GM19452 (cell line): Measurements from ENCODE around the gene ITGB2.

Experiments
- ATAC-seq: cut with Tn5 transposase; IDR thresholded peaks from one replicate; pipeline ENCODE4 v1.9.1; 2021; ENCODE audit not compliant: unreplicated experiment

The ITGB2 gene

DNA sequence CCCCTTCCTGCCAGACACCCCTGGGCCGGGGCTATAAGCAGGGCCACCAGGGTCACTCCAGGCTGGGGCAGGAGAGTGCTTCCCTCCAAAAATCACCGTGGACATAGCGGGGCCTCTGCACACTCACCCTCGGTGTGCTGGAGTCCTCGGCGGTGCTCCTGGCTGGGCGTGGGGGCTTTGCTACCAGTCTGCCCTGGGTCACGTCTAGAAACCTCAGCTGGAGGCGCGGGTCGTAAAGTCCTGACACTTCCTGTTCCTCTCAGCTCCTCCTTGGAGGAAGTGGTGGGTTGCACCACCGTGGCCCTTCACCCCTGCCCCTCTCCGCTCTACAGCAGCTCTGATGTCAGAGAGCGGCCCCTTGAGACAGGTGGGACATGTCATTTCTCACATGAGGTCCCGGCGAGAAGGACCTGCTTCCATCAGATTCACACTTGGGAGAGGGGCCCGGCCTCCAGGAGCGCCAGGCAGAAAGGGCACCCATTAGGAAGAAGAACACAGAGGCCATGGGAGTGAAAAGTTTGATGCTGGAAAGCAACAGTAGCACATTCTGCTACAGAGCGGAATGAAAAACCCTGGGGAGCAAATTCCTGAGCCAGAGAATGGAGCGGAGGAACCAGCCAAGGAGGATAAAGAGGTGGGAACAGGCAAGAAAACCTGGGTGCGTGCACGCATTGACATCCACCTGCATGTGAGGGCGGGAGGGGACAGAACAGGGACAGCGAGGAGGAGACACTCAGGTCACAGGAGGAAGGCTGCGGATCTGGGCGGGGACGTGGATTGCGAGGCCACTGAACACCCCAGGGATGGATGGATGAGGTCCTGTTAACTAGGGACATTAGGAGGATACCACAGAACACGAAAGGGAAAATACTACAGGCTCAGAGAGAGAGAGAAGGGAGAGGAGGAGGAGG is at the start of gene ITGB2:
Gene ITGB2 (minus strand): TSS at position 206 of the 911 bp plus-strand sequence. CDS start 10,117 bp downstream, outside the sequence.
- no peak for ATAC-seq

DNA sequence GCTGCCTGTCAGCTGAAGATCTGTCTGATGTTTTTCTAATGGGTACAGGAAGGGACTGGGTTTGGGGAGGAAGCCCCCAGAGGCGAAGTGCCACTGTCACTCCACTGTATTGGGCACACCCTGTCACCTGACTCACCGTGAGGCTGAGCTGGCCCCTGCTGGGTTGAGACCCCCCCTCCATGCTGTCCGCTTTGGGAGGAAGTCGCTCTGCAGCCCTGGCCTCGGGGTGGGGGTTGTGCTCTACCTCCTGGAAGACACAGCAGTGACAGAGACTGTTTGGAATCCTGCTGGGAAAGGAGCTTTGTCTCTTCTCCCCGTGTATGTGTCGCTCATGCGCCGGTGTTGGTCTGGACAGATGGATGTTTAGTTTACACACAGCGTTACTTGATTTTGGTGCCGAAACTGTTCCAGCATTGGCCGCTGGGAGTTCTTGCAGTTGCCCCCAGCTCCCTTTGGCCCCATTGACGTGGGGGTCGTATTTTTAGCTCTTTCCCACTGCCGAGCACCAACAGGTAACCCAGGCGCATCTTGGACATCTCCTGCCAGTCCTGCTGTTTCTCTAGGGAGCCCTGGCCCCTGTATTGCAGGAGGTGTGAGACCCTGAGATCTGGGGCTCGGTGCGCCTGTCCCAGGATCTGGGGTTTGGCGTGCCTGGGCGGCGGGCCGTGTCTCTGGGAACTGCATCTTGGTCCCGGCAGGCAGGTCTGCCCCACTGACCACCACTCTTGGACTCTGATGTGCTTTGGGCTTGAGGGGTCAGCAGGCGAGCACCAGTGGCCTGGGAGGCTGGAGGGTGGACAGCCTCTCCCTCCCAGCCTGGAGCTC is 49.4 kb upstream of the ITGB2 start:
- ATAC-seq = no peak

DNA sequence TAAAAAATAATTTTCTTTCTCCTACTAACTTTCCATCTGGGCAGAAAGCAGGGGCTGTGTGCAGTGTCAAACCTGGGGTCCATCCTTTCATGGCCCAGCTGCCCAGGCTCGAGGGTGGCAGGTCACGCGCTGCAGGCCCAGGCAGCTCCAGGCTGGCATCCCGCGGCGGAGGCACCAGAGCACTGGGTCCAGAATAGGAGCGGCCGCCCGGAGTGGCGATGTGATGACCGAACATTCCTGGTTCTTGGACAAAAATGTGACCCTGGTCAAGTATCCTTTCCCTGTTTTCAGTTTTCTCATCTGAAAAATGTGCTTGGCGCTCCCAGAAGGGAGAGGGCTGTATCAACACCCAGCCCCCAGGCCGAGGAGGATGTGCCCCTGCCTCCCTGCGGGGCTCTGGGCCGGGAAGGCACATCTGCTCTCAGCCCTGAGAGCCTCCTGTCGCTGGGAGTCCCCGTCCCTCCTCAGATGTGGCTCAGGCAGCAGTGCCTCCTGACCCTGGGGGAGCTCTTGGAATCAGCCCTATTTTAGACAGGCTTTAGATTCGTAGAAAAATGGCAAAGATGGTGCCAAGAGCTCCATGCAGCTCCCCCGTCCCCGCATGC is 48.5 kb upstream of the ITGB2 start:
- no peak for ATAC-seq

DNA sequence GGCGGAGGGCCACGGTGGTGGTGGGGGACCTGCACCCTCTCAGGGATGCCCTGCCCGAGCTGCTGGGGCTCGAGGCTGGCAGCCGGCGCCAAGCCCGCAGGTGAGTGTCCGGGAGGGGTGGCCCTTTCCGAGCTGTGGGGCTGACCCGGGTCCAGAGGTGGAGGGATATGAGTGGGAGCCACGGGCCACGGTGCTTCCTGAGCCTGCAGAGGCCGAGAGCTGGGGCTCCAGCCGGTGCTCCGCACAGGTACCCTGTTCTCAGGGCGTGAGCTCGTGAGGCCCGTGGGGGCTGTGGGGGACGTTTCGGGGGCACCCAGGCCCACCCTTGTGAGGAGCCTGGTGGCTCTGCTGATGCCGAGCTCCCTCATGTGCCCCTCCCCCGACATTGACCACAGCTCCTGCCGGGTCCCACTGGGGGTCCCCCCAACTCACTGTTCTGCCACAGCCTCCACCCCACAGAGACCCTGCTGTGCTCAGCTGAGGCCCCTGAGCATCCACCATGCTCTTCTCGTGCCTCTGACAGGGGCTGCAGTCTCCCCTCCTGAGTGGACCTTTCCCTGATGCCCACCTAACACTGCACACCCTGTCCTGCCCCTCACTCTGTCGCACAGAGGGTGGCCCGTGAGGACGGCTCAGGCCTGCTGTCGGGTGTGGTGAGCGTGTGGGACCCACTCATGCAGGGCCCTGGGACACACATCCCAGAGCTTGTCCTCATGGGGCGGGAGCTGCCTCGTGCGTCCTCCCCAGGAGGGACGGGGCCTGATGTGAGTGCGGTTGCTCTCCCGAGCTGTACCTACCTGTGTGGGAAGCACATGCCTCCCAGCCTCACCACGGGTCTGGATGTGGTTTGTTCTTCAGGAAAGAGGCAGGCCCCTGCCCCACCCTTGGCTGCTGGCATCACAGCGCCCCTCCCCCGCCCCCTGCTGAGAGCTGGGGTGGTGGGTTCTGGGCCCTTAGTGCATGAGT is 46.7 kb upstream of the ITGB2 start:
- no peak for ATAC-seq

DNA sequence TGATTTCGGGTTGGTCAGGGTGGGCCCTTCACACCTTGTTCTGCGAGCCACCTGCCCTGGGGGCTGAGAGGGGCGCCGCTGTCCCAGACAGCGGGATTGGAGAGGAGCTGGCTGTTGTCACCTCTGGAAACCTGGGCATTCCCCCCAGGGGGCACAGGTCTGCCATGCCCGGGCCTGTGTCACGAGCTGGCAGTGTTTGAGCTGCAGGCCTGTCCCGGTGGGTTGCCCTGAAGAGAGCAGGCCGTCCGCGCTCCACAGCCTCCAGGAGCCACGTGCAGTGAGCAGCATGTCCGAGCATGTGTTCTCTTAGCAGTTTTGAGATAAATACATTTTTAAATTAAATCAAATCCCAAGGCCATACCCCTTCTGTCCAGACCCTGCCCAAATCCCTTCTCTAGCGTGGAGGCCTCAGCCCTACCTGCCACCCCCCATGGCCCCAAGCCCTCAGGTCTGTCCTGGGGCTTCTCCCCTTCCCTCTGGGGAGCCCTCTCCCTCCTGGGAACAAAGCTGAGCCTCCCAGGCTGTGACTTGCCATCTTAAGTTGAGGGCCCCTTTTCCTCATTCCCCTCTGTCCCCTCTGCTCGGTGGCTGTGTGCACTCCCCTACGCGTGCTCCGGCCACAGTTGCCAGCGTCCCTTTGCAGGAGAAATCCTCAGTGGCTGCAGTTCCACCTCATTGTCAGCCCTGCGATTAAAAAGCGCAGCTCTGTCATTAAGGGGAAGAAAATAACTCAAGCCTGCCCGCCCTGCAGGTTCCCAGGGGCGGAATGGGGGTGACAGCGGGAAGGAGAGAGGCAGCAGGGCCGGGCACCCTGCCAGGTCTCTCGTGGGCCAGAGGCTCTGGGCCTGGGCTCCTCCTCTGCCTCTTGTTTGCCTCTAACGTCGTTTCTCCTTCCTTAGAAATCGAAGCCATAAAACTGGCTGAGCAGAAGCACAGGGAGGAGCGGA is 45.7 kb upstream of the ITGB2 start:
- ATAC-seq = no peak

DNA sequence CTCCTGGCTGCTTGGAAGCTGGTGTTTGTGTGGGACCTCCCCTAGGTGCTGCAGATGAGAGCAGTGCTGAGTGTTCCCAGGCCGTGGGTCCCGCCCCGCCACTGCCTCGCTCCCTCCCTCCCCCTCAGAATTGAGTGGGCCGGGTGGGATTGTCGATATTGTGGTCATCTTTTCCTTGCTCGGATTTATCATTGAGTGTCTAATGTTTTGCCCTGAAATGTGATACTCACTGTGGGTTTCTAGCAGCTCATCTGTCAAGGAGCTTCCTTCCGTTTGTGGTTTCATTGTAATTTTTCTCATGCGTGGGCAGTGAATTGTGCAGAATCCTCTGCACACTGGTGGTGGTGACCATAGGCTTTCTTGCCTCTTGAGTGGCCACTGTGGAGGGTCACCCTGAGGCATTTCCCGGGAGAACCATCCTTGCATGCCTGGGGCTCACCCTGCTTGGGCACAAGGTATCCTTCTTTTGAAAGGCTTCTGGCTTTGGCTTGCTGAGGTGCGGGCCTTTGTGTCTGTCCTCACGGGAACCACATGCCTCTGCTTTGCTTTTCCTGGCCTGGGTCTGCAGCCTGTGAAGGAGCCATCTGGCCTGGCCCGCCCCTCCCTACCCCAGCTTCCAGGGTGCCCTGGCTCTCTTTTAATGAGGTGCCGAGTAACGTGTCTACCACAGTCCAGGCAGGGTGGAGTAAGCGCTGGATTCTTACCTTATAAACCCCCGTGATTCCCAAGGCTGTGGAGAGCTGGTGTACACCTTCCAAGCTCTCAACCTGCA is 44.7 kb upstream of the ITGB2 start:
- no peak for ATAC-seq

DNA sequence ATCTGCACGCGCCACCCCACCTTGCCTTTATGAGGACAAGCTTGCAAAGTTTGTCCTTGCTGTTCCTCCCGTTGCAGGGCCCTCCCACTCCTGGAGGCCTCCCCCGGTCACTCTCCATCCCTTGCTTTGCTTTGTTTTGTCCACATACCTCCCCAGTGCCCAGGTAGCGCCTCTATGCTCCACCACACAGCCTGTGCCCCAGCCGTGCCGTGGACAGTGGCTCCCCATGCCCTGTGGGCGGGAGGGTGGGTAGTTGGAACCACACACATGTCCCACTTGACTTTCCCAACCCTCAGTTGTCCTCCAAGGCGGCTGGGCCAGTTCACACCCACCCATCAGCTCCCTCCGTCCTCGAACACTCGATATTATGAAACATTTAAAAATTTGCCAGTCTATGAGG is 43.7 kb upstream of the ITGB2 start:
- no peak for ATAC-seq

DNA sequence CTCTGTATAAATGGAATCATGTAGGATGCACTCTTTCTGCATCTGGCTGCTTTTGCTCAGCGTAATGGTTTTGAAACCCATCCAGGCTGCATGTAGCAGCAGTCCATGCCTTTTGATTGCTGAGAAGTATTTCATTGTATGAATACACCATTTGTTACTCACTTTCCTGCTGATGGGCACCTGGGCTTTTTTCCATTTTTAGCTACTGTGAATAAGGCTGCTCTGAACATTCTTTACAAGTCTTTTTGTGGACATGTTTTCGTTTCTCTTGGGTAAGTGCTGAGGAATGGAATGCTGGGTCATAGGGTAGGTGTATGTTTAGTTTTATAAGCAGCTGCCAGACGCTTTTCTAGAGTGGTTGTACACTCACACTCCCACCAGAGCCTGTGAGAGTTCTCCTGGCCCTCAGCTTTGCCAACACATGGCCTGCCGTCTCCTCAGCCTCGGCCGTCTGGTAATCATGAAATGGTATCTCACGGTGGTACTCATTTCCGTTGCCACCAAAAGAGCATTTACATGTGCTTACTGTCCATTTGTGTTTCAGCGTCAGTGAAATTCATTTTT is 41.8 kb upstream of the ITGB2 start:
- no peak for ATAC-seq

DNA sequence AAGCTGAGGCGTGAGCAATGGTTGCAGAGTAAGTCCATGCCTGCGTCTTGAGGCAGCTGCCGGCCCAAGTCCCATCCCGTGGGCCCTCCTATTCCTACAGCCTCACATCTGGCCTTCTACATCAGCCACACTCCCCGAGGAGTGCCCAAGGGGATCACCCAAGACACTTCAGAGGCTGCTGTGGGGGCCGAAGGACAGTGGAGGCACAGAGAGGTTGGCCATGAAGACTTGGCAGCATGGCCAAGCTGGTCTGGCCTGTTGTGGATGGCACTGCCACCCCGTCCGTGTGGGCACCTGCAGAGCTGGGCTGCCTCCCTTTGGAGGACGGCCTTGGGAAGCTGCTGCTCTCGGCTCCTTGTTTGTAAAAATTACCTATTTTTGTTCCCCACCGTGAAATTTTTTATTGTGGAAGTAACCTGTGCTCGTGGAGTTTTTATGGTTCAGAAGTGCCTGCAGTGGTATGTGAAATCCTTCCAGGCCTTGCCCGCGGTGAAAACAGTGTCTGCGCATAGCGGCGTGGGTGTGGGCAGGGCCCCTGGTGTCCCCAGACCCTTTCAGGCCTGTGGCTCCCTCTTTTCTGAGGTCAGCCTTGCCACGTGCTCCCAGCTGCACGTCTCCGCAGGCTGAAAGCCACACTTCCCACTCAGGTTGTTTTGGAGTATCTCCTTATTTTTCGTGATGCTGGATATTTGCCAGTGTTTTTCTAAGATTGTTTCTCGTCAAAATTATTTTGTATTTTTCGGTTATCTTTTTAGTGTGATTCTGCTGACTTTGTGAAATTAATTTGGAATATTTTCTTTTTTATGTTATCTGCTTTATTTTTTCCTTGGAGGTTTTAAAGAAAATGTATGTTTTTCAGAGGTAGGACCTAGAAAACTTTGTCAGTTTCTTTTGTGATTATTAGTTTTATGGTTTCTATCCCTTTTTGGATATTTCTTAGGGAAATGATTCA is 39.7 kb upstream of the ITGB2 start:
- ATAC-seq = no peak

DNA sequence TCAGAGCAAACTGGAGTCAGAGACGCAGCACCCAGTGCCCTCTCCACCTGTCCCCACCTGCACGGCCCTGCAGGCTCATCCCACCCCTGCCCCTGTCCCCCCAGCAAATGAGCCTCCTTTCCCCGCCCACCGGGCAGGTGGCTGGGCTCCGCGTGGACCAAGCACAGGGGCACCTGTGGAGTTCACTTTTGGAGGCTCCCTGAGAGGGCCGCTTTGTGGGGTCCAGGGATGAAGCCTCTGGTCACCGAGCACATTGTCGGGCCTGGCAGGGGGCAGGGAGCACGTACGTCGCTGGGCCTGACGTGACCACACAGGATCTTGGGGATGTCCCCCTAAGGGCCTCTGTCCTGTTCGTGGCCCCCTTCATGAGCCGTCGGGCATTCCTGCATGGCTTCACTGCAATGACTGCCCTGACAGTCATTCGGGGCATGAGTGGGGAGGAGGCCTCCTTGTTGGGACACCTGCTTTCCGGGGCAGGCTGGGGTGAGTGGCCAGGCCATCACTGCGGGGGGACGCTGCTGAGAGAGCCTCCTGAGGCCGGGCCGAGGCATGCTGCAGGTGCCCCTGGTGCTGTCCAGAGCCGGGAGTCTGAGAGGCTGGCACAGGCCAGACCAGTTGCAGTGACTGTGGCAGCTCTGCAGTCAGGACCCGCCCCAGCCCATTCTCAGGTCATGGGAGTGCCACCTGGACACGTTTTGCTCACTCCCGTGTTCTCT is 38.8 kb upstream of the ITGB2 start:
- no peak for ATAC-seq

DNA sequence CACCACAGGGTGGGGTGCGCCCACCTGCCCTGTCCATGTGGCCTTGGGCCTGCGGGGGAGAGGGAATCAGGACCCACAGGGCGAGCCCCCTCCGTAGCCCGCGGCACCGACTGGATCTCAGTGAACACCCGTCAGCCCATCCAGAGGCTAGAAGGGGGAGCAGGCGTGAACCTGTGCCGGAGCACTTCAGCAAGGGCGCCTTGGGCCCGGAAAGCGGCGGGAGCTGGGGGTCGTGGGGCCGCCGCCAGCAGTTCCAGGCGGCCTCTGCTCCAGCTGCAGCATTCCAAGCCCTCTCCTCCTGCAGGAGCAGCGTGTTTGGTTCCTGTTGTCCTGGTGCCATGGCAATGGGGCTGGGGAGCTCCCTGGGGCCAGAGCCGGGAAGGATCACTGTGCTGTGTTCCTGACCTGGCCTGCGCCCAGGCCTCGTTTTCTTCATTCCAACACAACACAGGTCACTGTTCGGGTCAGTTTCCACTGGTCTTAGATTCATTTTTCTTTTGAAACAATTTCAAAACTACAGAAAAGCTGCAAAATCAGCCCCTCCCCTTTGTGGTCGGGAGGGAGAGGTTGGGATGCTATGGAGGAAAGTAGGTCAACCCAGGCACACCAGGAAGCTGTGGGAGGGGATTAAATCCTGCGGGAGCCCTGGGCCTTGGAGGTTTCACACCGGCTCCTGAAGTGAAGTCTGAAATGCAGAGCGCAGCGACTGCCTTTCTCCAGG is 37.9 kb upstream of the ITGB2 start:
- no peak for ATAC-seq

DNA sequence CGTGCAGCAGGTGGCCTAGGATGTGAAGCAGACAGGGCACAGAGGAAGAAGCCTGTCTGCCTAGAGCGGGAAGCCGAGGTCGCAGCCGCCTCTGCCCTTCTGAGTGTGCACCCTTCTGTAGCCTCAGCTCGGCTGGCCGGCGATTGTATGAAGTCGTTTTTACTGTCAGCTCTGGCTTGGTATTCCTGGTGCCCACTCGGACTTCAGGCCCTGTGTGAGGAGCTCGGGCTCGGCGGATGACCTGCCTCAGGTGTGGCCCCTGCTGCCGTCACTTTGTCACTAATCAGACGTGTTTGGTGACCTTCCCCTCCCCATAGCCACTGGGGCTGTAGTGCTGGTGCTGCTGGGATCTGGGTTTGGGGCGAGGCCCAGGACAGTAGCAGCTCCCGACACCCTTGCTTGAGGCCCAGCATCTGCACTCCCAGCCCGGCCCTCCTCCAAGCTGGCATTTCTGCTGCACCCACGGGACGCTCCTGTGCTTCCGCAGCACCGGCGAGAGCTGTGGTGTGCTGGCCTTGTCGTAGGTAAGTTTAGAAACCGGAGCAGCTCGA is 37.3 kb upstream of the ITGB2 start:
- ATAC-seq = no peak

DNA sequence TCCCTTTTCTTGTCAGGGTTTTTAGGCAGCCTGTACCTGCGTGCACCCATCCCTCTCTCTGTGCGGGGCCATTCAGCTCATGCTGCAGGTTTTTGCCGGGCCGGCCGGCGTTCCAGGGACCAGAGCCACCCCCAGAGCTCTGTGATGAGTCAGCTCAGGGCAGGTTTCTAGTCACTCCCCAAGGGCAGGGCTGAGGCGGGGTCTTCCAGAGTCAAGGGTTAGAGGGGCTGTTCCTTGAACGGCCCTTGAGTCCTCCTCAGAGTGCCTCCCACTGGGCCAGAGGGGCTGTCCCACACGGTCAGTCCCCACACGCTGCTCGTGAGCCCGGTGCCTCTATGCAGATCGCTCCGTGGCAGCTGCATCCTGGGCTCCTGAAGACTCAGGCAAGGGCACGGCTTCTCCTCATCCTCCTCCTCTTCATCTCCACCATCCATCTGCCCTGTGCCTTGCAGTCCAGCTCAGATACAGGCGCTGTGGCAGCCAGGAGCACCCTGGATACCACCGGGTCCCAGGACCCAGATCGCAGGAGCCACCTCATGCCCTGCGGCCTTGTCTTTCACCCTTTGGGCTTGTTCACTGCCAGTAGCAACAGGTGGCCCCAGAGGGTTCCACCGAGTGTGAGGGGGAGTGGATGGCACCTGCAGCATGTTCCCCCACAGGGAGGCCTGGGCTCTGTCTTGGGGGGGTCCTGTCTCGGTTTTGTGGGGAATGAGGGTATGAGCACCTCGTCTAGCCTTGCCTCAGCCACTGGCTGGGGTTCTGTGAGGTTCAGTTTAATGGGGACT is 36.5 kb upstream of the ITGB2 start:
- ATAC-seq = no peak

DNA sequence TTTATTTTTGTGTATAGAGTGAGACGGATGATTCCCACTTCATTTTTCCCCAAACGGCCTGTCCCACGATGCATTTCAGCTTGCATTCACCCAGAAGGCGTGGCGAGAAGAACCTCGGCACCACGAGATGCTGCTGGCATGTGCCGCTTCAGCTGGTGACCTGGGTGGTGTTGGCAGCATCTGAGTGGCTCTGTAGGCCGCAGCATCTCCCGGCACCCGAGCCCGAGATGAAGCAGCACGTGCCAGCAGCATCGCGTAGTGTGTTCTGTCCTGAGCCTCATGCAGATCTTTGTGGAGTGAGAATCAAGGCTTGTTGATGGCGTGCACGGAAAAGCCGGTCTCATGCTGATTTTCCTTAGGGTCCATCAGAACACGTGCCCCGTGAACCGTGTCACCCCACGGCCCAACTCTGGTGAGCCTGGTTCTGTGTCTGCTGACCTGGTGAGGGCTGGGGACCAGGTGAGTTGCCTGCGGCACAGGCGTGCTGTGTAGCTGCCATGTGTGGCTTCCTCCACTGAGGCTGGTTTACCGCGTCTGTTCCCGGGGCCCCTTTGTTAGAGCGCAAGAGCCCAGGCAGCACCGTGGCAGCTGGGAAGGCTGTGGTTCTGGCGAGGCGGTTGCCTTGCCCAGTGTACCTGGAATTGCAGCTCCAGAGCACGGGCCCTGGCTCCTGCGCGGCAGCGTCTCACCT is 35.8 kb upstream of the ITGB2 start:
- ATAC-seq = no peak
